Thyroid gland (tissue), 4 donors: Measurements from ENCODE around the gene TSKU. TPM values are rescaled to one million over a fixed set of nuclear protein-coding genes. Genes with fewer than 3 reads are reported as not detected.
A peak's percentile ranks its signal among the peaks of the same experiment; 100 is the strongest.

Experiments used
- DNase-seq, 2 donors: peaks; one replicate each; pipeline ENCODE4 v3.0.0-alpha.2; 2019
- H3K27ac ChIP-seq, 3 donors: fragments of 200-600 bp; sonication (generic); 1 replicate in 2 of 3; 2 replicates in 1 of 3; pipeline ENCODE4 v1.5.1; 2016 to 2019; ENCODE audit warnings: mild to moderate bottlenecking in 1 of 3, moderate library complexity in 1 of 3
- H3K27me3 ChIP-seq: fragments of 200-600 bp; sonication (generic); one replicate; pipeline ENCODE4 v1.5.1; 2019
- H3K36me3 ChIP-seq, 2 donors: fragments of 200-600 bp; sonication (generic); one replicate each; pipeline ENCODE4 v1.5.1; 2016 to 2019
- H3K4me1 ChIP-seq, 2 donors: fragments of 200-600 bp; sonication (generic); one replicate each; pipeline ENCODE4 v1.5.1; 2017 to 2019
- H3K4me3 ChIP-seq, 3 donors: fragments of 200-600 bp; sonication (generic); replicated peaks in 1 of 3; 1 replicate in 2 of 3; 2 replicates in 1 of 3; pipeline ENCODE4 v1.5.1; 2016; ENCODE audit warnings: mild to moderate bottlenecking in 1 of 3
- H3K9me3 ChIP-seq: fragments of 200-600 bp; sonication (generic); one replicate; pipeline ENCODE4 v1.5.1; 2017
- CTCF ChIP-seq, 6 experiments: fragments of 200-600 bp in 3 of 6; fragments of 450-650 bp in 3 of 6; sonication (generic) in 3 of 6; IDR thresholded peaks; one replicate each; pipeline ENCODE4 v1.5.1; 2016 to 2019; ENCODE audit warnings: antibody characterized with exemption in 6 of 6, mild to moderate bottlenecking in 2 of 6, inconsistent platforms in 1 of 6, moderate library complexity in 1 of 6
- POLR2A ChIP-seq, 2 donors: fragments of 450-650 bp; IDR thresholded peaks; one replicate each; pipeline ENCODE4 v1.6.1; 2017; ENCODE audit warnings: antibody characterized with exemption in 2 of 2, mild to moderate bottlenecking in 2 of 2, moderate library complexity in 1 of 2
- WGBS, 2 donors: methylation state at CpG; one replicate each; pipeline ENCODE4 v1.1.5; 2017; 5-methylcytosine and 5-hydroxymethylcytosine counted together
- intact Hi-C: fragments of 100-400 bp; cut with DNase I; formaldehyde crosslinking; loops from one replicate; pipeline ENCODE4 v1.15.1; 2023
- total RNA-seq, 4 donors: library from RNA; depleted of rRNA; stranded (reverse); fragments of >200 nt; gene quantifications; one replicate each; pipeline ENCODE4 v1.2.3, GENCODE V29; 2016

Gene TSKU
- total RNA-seq, 4 donors from 2014 or later = 95.6 to 152 (median 99.2) TPM

DNA sequence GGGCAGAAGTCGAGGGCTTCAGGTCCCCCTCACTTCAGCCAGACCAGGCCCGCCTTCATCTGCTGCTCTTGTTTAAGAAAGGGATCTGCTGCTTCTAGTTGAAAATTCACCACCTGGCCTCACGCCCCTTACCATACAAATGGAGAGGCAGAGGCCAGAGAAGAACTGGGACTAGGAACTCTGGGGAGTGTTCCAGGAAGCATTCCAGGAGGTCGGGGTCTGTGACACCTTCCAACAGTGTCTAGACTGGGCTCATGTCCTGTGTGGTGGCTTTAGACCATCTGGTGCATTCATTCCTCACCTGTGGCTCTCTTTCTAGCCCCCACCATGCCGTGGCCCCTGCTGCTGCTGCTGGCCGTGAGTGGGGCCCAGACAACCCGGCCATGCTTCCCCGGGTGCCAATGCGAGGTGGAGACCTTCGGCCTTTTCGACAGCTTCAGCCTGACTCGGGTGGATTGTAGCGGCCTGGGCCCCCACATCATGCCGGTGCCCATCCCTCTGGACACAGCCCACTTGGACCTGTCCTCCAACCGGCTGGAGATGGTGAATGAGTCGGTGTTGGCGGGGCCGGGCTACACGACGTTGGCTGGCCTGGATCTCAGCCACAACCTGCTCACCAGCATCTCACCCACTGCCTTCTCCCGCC is 12.3 kb downstream of the TSKU start:
- WGBS, 2 donors = 84 to 88% methylated on average over 11 to 12 of the region's 21 CpGs
- TF ChIP-seq POLR2A (IDR thresholded peaks at IDR 0.05) (no peak), CTCF (IDR thresholded peaks at IDR 0.05) (no peak)
- Histone ChIP-seq H3K4me3 (no peak overlapping the region), H3K4me1 (peaks cover 20 to 64% of the 10 kb centered on the region in 2 donors), H3K27ac (no peak overlapping the region), H3K27me3 (no peaks in the 10 kb centered on the region), H3K36me3 (peaks cover 12 to 15% of the 10 kb centered on the region in 2 donors), H3K9me3 (no peaks in the 10 kb centered on the region)
- intact Hi-C loops = no loop called here
- DNase-seq = no peak

GRCh38 chr11:76795936-76796441 is 12.8 kb downstream of the TSKU start:
- Histone ChIP-seq H3K4me1 (peaks cover 20 to 58% of the 10 kb centered on the region in 2 donors), H3K9me3 (no peaks in the 10 kb centered on the region), H3K27me3 (no peaks in the 10 kb centered on the region), H3K27ac (no peak overlapping the region), H3K4me3 (no peak overlapping the region), H3K36me3 (peaks cover 12 to 15% of the 10 kb centered on the region in 2 donors)
- 95 to 96% methylated on average over 15 to 21 of the region's 26 CpGs for WGBS, 2 donors
- intact Hi-C loops = loop anchor here (2.0 kb wide), 1 partner anchor 61 kb away; no protein-coding TSS in a partner anchor
- no peak for TF ChIP-seq POLR2A (IDR thresholded peaks at IDR 0.05)
- no peak for DNase-seq

GRCh38 chr11:76796511-76797198 is 13.5 kb downstream of the TSKU start:
- 93 to 95% methylated on average over 12 to 16 of the region's 20 CpGs for WGBS, 2 donors
- TF ChIP-seq CTCF (IDR thresholded peaks at IDR 0.05) = no peak
- TF ChIP-seq POLR2A (IDR thresholded peaks at IDR 0.05) = no peak
- Histone ChIP-seq H3K36me3 (peaks cover 12 to 15% of the 10 kb centered on the region in 2 donors), H3K4me1 (peaks cover 20 to 57% of the 10 kb centered on the region in 2 donors), H3K9me3 (no peaks in the 10 kb centered on the region), H3K27me3 (no peaks in the 10 kb centered on the region), H3K4me3 (no peak overlapping the region), H3K27ac (no peak overlapping the region)
- intact Hi-C loops = loop anchor here (2.0 kb wide), 1 partner anchor 62 kb away; no protein-coding TSS in a partner anchor
- no peak for DNase-seq

GRCh38 chr11:76797341-76798201 is 14.4 kb downstream of the TSKU start:
- intact Hi-C loops = loop anchor here (2.0 kb wide), 1 partner anchor 63 kb away; no protein-coding TSS in a partner anchor
- H3K36me3 ChIP-seq = peaks cover 12 to 15% of the 10 kb centered on the region in 2 donors
- peaks cover 25 to 55% of the 10 kb centered on the region in 2 donors for H3K4me1 ChIP-seq
- H3K9me3 ChIP-seq = no peaks in the 10 kb centered on the region
- TF ChIP-seq CTCF (IDR thresholded peaks at IDR 0.05) (no peak), POLR2A (IDR thresholded peaks at IDR 0.05) (no peak)
- 94 to 95% methylated on average over 9 to 11 of the region's 11 CpGs for WGBS, 2 donors
- H3K27me3 ChIP-seq = no peaks in the 10 kb centered on the region
- DNase-seq = no peak
- no peak overlapping the region for H3K27ac ChIP-seq
- no peak overlapping the region for H3K4me3 ChIP-seq

DNA sequence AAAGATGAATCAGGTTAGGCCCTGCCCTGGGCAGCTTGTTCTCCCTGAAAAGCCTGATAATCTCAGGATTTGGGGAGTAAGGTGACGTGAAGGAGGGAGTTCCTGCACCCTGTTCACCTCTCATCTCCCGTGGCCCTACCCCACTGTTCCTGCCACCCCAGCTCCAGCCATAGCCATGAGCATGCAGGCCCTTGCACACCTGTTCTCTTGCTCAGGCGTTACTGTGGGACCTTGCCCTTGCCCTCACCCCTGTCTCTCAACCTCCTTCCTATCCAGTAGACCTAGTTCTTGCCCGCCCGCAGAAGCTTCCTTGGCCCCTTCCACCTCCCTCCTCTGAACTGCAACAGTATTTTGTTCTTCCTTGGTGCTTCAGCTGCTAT is 15.0 kb downstream of the TSKU start:
- no peaks in the 10 kb centered on the region for H3K27me3 ChIP-seq
- H3K27ac ChIP-seq = peak overlapping the region in 2 of 3 donors; percentile 20 to 53
- H3K4me1 ChIP-seq = peaks cover 22 to 55% of the 10 kb centered on the region in 2 donors
- H3K36me3 ChIP-seq = peaks cover 12 to 15% of the 10 kb centered on the region in 2 donors
- no peaks in the 10 kb centered on the region for H3K9me3 ChIP-seq
- 95 to 97% methylated on average over 5 of the region's 5 CpGs for WGBS, 2 donors
- TF ChIP-seq CTCF (IDR thresholded peaks at IDR 0.05) (no peak), POLR2A (IDR thresholded peaks at IDR 0.05) (no peak)
- intact Hi-C loops = no loop called here
- H3K4me3 ChIP-seq = no peak overlapping the region
- DNase-seq = no peak
